HCT116 (cell line): ENCODE data around the gene NR5A2. TPM values are rescaled to one million over a fixed set of nuclear protein-coding genes. Genes with fewer than 3 reads are reported as not detected.

ENCODE experiments used
- ATAC-seq: fragments of 200-7000 bp; cut with Tn5 transposase; 2 replicates; pipeline ENCODE4 v1.9.1; 2020; ENCODE audit warnings: mild to moderate bottlenecking, moderate library complexity
- BruUV-seq: library from RNA; stranded (reverse); fragments of 400-500 nt; replicated peaks from 2 replicates; lab custom pipeline; 2021; lab: Mats Ljungman, UMichigan
- CTCF ChIA-PET: fragments of 300-600 bp; sonication (Branson Sonifier 250); formaldehyde crosslinking; loops from one replicate; lab custom pipeline; 2021; ENCODE audit warnings: antibody characterized with exemption; lab: Charles Lee
- POLR2A ChIA-PET: fragments of 300-600, 350-600 bp; sonication (Branson Sonifier 250); formaldehyde crosslinking; loops from one replicate; lab custom pipeline; 2021; ENCODE audit warnings: antibody characterized with exemption; lab: Charles Lee
- RAD21 ChIA-PET, 2 experiments: fragments of 300-600 bp; sonication (Branson Sonifier 250); formaldehyde crosslinking; loops; one replicate each; lab custom pipeline; 2023; ENCODE audit warnings: low total read pairs in 2 of 2; ENCODE audit not compliant: uncharacterized antibody in 2 of 2, unreplicated experiment in 2 of 2, low non-redundant PET in 1 of 2; lab: Charles Lee
- DNase-seq: peaks from one replicate; pipeline ENCODE4 v3.0.0-alpha.2; 2010; ENCODE audit warnings: low read depth, low spot score
- H2AFZ ChIP-seq: fragments of 200-600 bp; shearing (Covaris generic), sonication (generic); 2 replicates; pipeline ENCODE4 v1.6.1; 2017; ENCODE audit warnings: low read depth, mixed run types, mixed read lengths, antibody characterized with exemption, low read length; ENCODE audit not compliant: poor library complexity, severe bottlenecking
- H3K27ac ChIP-seq: 2 replicates; pipeline ENCODE4 v1.5.1; 2012; ENCODE audit warnings: low read depth, low read length
- H3K27me3 ChIP-seq: fragments of 200-600 bp; sonication (generic); 2 replicates; pipeline ENCODE4 v1.6.1; 2016; ENCODE audit warnings: mixed run types, low read length, mixed read lengths; ENCODE audit not compliant: insufficient read depth
- H3K36me3 ChIP-seq, 2 experiments: fragments of 200-500 bp in 1 of 2; fragments of 200-600 bp in 1 of 2; sonication (Bioruptor generic) in 1 of 2; sonication (generic) in 1 of 2; 2 replicates each; pipeline versions ENCODE4 v1.5.1 to v1.6.1; 2014 to 2016; ENCODE audit warnings: low read length in 2 of 2, inconsistent platforms in 1 of 2, mixed read lengths in 1 of 2, mixed run types in 1 of 2; ENCODE audit not compliant: insufficient read depth in 2 of 2, control insufficient read depth in 1 of 2
- H3K4me1 ChIP-seq, 2 experiments: fragments of 200-600 bp in 1 of 2; sonication (generic) in 1 of 2; 2 replicates each; pipeline versions ENCODE4 v1.5.1 to v1.6.1; 2012 to 2017; ENCODE audit warnings: low read length in 2 of 2, inconsistent platforms in 1 of 2, mild to moderate bottlenecking in 1 of 2, mixed read lengths in 1 of 2, mixed run types in 1 of 2, moderate library complexity in 1 of 2; ENCODE audit not compliant: insufficient read depth in 2 of 2, control insufficient read depth in 1 of 2
- H3K4me2 ChIP-seq: fragments of 200-600 bp; sonication (generic); 2 replicates; pipeline ENCODE4 v1.6.1; 2017; ENCODE audit warnings: mixed run types, low read length, mixed read lengths
- H3K4me3 ChIP-seq, 2 experiments: fragments of 200-600 bp in 1 of 2; sonication (generic) in 1 of 2; replicated peaks in 1 of 2; 2 replicates each; pipeline ENCODE4 v1.5.1; 2011 to 2016; ENCODE audit warnings: low read length in 2 of 2, control low read depth in 1 of 2, low read depth in 1 of 2, mild to moderate bottlenecking in 1 of 2, mixed read lengths in 1 of 2, mixed run types in 1 of 2
- H3K79me2 ChIP-seq: fragments of 200-600 bp; sonication (generic); 2 replicates; pipeline ENCODE4 v1.6.1; 2017; ENCODE audit warnings: mild to moderate bottlenecking, mixed run types, low read length, moderate library complexity, mixed read lengths; ENCODE audit not compliant: insufficient read depth
- H3K9ac ChIP-seq: fragments of 200-600 bp; sonication (generic); 2 replicates; pipeline ENCODE4 v1.6.1; 2016; ENCODE audit warnings: low read length, mixed read lengths
- H3K9me2 ChIP-seq: fragments of 200-600 bp; sonication (generic), shearing (Covaris generic); 2 replicates; pipeline ENCODE4 v1.6.1; 2017; ENCODE audit warnings: mixed run types, mild to moderate bottlenecking, moderate library complexity; ENCODE audit not compliant: insufficient read depth
- H3K9me3 ChIP-seq, 2 experiments: fragments of 200-500 bp in 1 of 2; fragments of 200-600 bp in 1 of 2; sonication (Bioruptor generic) in 1 of 2; sonication (generic) in 1 of 2; 2 replicates each; pipeline ENCODE4 v1.6.1; 2014 to 2017; ENCODE audit warnings: low read length in 2 of 2, mixed read lengths in 2 of 2, inconsistent platforms in 1 of 2, low read depth in 1 of 2, mild to moderate bottlenecking in 1 of 2, mixed run types in 1 of 2, moderate library complexity in 1 of 2; ENCODE audit not compliant: control insufficient read depth in 1 of 2, insufficient read depth in 1 of 2
- H4K20me1 ChIP-seq: fragments of 200-600 bp; sonication (generic), shearing (Covaris generic); 2 replicates; pipeline ENCODE4 v1.6.1; 2017; ENCODE audit warnings: mixed run types, mild to moderate bottlenecking, moderate library complexity; ENCODE audit not compliant: insufficient read depth
- ATF3 ChIP-seq: IDR thresholded peaks from 2 replicates; pipeline ENCODE4 v1.6.1; 2012
- CBX3 ChIP-seq: IDR thresholded peaks from 2 replicates; pipeline ENCODE4 v1.6.1; 2012; ENCODE audit warnings: low read depth
- EZH2phosphoT487 ChIP-seq: fragments of 200-600 bp; IDR thresholded peaks from 2 replicates; pipeline ENCODE4 v1.6.1; 2018; ENCODE audit warnings: antibody characterized with exemption, borderline replicate concordance
- JUND ChIP-seq: IDR thresholded peaks from 2 replicates; pipeline ENCODE4 v1.6.1; 2012
- REST ChIP-seq: IDR thresholded peaks from 2 replicates; pipeline ENCODE4 v1.6.1; 2012; ENCODE audit warnings: low read depth
- SIN3A ChIP-seq: IDR thresholded peaks from 2 replicates; pipeline ENCODE4 v1.6.1; 2012; ENCODE audit warnings: low read depth
- ZFX ChIP-seq: fragments of 450-650 bp; IDR thresholded peaks from 2 replicates; pipeline ENCODE4 v1.6.1; 2017
- ZNF274 ChIP-seq: fragments of 200-500 bp; sonication (Bioruptor generic); IDR thresholded peaks from 2 replicates; pipeline ENCODE4 v1.6.1; 2014; ENCODE audit warnings: mild to moderate bottlenecking, low read depth, low read length, inconsistent platforms
- intact Hi-C: fragments of 100-400 bp; cut with micrococcal nuclease; formaldehyde crosslinking; loops from 2 replicates; pipeline ENCODE4 v1.10.0; 2022
- total RNA-seq: library from RNA; stranded (reverse); gene quantifications from one replicate; pipeline ENCODE4 v1.2.1, GENCODE V29; 2021; ENCODE audit not compliant: unreplicated experiment
- TF ChIP-seq, protein P1 (sequence below), 3 experiments: fragments of 200-600 bp in 1 of 3; sonication (generic) in 1 of 3; IDR thresholded peaks in 2 of 3; conservative IDR thresholded peaks in 1 of 3; 2 replicates each; pipeline ENCODE4 v1.5.1; 2012 to 2017; ENCODE audit warnings: low read depth in 2 of 3, low read length in 2 of 3, antibody characterized with exemption in 1 of 3, borderline replicate concordance in 1 of 3, control low read depth in 1 of 3, mild to moderate bottlenecking in 1 of 3, mixed read lengths in 1 of 3, mixed run types in 1 of 3, moderate library complexity in 1 of 3; ENCODE audit not compliant: insufficient read depth in 1 of 3

NR5A2 gene
- total RNA-seq, 1 experiment from 2014 or later = 0.91 TPM

DNA sequence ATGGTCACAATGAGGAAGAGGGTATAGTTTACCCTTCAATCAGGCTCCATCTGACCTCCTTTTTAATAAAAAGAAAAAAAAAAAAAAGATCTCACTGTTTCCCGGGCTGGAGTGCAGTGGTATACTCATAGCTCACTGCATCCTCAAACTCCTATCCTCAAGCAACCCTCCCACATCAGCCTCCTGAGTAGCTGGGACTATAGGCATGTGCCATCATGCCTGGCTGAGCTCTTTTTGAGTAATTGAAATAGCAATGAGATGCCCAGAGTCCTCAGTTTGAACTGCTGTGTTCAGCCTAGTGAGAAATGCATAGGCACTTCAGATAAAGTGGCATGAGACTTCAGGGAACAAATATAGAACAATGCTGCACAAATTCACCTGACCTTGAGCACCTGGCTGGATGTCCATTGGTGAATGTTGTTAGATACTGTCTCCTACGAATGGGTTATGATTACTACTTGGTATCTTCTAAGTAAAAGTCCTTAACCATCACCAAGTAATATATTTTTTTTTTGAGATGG, 67.6 kb downstream of the NR5A2 start (continued):
- TF ChIP-seq, protein P1, sequence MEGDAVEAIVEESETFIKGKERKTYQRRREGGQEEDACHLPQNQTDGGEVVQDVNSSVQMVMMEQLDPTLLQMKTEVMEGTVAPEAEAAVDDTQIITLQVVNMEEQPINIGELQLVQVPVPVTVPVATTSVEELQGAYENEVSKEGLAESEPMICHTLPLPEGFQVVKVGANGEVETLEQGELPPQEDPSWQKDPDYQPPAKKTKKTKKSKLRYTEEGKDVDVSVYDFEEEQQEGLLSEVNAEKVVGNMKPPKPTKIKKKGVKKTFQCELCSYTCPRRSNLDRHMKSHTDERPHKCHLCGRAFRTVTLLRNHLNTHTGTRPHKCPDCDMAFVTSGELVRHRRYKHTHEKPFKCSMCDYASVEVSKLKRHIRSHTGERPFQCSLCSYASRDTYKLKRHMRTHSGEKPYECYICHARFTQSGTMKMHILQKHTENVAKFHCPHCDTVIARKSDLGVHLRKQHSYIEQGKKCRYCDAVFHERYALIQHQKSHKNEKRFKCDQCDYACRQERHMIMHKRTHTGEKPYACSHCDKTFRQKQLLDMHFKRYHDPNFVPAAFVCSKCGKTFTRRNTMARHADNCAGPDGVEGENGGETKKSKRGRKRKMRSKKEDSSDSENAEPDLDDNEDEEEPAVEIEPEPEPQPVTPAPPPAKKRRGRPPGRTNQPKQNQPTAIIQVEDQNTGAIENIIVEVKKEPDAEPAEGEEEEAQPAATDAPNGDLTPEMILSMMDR (IDR thresholded peaks at IDR 0.05 in 2 of 3, conservative IDR thresholded peaks at IDR 0.05 in 1 of 3; ENCODE audit: borderline replicate concordance in 1 of 3, insufficient read depth in 1 of 3, low read depth in 2 of 3, low read length in 2 of 3) = no peak
- no peak for TF ChIP-seq REST

DNA sequence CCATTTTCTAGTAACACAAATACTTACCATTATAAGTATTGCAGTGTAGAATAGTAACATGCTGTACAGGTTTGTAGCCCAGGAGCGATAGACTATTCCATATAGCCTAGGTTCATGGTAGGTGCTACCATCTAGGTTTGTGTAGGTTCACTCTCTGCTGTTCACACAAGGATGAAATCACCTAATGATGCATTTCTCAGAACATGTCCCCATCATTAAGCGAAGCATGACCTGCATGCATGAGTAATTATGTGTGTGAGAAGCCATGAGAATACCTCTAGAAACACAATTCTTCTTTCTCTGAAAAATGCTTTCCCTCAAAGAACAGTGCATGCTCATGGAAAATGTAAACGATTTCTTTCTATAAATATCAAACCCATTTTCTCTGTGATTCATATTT, 69.3 kb downstream of the NR5A2 start:
- Histone ChIP-seq H3K79me2 (no peaks in the 10 kb centered on the region), H3K9me2 (no peaks in the 10 kb centered on the region), H3K27ac (no peak overlapping the region), H3K27me3 (no peaks in the 10 kb centered on the region), H3K9ac (no peak overlapping the region), H2AFZ (no peak overlapping the region), H3K4me1 (no peaks in the 10 kb centered on the region), H3K36me3 (no peaks in the 10 kb centered on the region), H3K4me2 (no peak overlapping the region), H4K20me1 (no peaks in the 10 kb centered on the region), H3K9me3 (no peaks in the 10 kb centered on the region), H3K4me3 (no peak overlapping the region)
- intact Hi-C loops = no loop called here
- RAD21 ChIA-PET = no interaction called here
- TF ChIP-seq ATF3 (no peak), ZNF274 (no peak), JUND (no peak), EZH2phosphoT487 (no peak), ZFX (no peak), CBX3 (no peak), SIN3A (no peak)
- DNase-seq (no peak), ATAC-seq (no peak)
- CTCF ChIA-PET = no interaction called here
- no TSS peak for BruUV-seq
- POLR2A ChIA-PET = no interaction called here
